WTC11 (cell line): Measurements from ENCODE around the gene LRRC7. TPM values are rescaled to one million over a fixed set of nuclear protein-coding genes. Genes with fewer than 3 reads are reported as not detected.

Experiments
- ATAC-seq: fragments of 200-7000 bp; cut with Tn5 transposase; 2 replicates; pipeline ENCODE4 v1.10.0; 2021; ENCODE audit warnings: mild to moderate bottlenecking, moderate library complexity
- CTCF ChIA-PET: fragments of 300-600 bp; sonication (Branson Sonifier 250); formaldehyde crosslinking; loops from one replicate; lab custom pipeline; 2021; ENCODE audit warnings: antibody characterized with exemption; lab: Charles Lee
- POLR2A ChIA-PET: fragments of 350-600 bp; sonication (Branson Sonifier 250); formaldehyde crosslinking; loops from one replicate; lab custom pipeline; 2021; ENCODE audit warnings: antibody characterized with exemption; lab: Charles Lee
- DNase-seq: peaks from one replicate; pipeline ENCODE4 v3.0.0; 2021; ENCODE audit warnings: low spot score
- H3K27ac Mint-ChIP-seq: 2 replicates; pipeline ENCODE4 v1.8.0; 2021; ENCODE audit warnings: mixed read lengths
- H3K27me3 Mint-ChIP-seq: 2 replicates; pipeline ENCODE4 v1.8.0; 2021; ENCODE audit warnings: low read depth, mild to moderate bottlenecking, moderate library complexity, mixed read lengths
- H3K36me3 Mint-ChIP-seq: 2 replicates; pipeline ENCODE4 v1.8.0; 2021; ENCODE audit warnings: mixed read lengths
- H3K4me1 Mint-ChIP-seq: 2 replicates; pipeline ENCODE4 v1.8.0; 2022; ENCODE audit warnings: mixed read lengths
- H3K4me3 Mint-ChIP-seq: 2 replicates; pipeline ENCODE4 v1.8.0; 2021; ENCODE audit warnings: mild to moderate bottlenecking, moderate library complexity, mixed read lengths
- H3K9me3 Mint-ChIP-seq: 2 replicates; pipeline ENCODE4 v1.8.0; 2021; ENCODE audit warnings: mixed read lengths
- ATF1 ChIP-seq: sonication (generic); formaldehyde crosslinking; IDR thresholded peaks from 2 replicates; pipeline ENCODE4 v1.8.1; 2023; ENCODE audit warnings: mild to moderate bottlenecking, moderate library complexity, missing genetic modification reagents
- CREB1 ChIP-seq: sonication (generic); formaldehyde crosslinking; IDR thresholded peaks from 2 replicates; pipeline ENCODE4 v1.8.0; 2023; ENCODE audit warnings: mild to moderate bottlenecking, missing genetic modification reagents
- EMX1 ChIP-seq: fragments of 250-450 bp; sonication (Bioruptor Pico); IDR thresholded peaks from 2 replicates; pipeline ENCODE4 v1.8.0; 2021; ENCODE audit warnings: mild to moderate bottlenecking
- FOXP1 ChIP-seq: sonication (generic); formaldehyde crosslinking; IDR thresholded peaks from 2 replicates; pipeline ENCODE4 v1.8.0; 2022; ENCODE audit warnings: missing genetic modification reagents, mild to moderate bottlenecking, moderate library complexity, borderline replicate concordance
- MXD4 ChIP-seq: fragments of 250-450 bp; sonication (Bioruptor Pico); IDR thresholded peaks from 2 replicates; pipeline ENCODE4 v1.8.0; 2021; ENCODE audit warnings: mild to moderate bottlenecking, moderate library complexity, borderline replicate concordance
- NFYB ChIP-seq: sonication (generic); formaldehyde crosslinking; conservative IDR thresholded peaks from 2 replicates; pipeline ENCODE4 v1.8.0; 2022; ENCODE audit warnings: low read depth, missing genetic modification reagents
- OVOL2 ChIP-seq: fragments of 250-450 bp; sonication (Bioruptor Pico); IDR thresholded peaks from 2 replicates; pipeline ENCODE4 v1.9.0; 2021; ENCODE audit warnings: mild to moderate bottlenecking, borderline replicate concordance
- TEAD4 ChIP-seq: sonication (generic); formaldehyde crosslinking; IDR thresholded peaks from 2 replicates; pipeline ENCODE4 v1.8.0; 2022; ENCODE audit warnings: mild to moderate bottlenecking, missing genetic modification reagents
- TP53 ChIP-seq: sonication (generic); formaldehyde crosslinking; IDR thresholded peaks from 2 replicates; pipeline ENCODE4 v1.8.1; 2023; ENCODE audit warnings: mild to moderate bottlenecking, missing genetic modification reagents
- ZNF219 ChIP-seq: sonication (generic); formaldehyde crosslinking; IDR thresholded peaks from 2 replicates; pipeline ENCODE4 v1.8.0; 2023; ENCODE audit warnings: missing genetic modification reagents, mild to moderate bottlenecking, borderline replicate concordance
- total RNA-seq: library from RNA; stranded (reverse); gene quantifications from 3 replicates; pipeline ENCODE4 v1.2.3, GENCODE V29; 2021
- TF ChIP-seq, protein P1 (sequence below): fragments of 200-600 bp; IDR thresholded peaks from 2 replicates; pipeline ENCODE4 v1.8.0; 2022; ENCODE audit warnings: antibody characterized with exemption
- TF ChIP-seq, protein P2 (sequence below): fragments of 250-450 bp; sonication (Bioruptor Pico); conservative IDR thresholded peaks from 2 replicates; pipeline ENCODE4 v1.9.0; 2021; ENCODE audit warnings: mild to moderate bottlenecking
- TF ChIP-seq, protein P3 (sequence below): fragments of 250-450 bp; sonication (Bioruptor Pico); IDR thresholded peaks from 2 replicates; pipeline ENCODE4 v2.1.2; 2022; ENCODE audit warnings: mild to moderate bottlenecking, moderate library complexity
- TF ChIP-seq, protein P4 (sequence below): sonication (generic); formaldehyde crosslinking; IDR thresholded peaks from 2 replicates; pipeline ENCODE4 v1.8.1; 2023; ENCODE audit warnings: mild to moderate bottlenecking, missing genetic modification reagents
- TF ChIP-seq, protein P5 (sequence below): sonication (generic); formaldehyde crosslinking; IDR thresholded peaks from 2 replicates; pipeline ENCODE4 v1.8.1; 2023; ENCODE audit warnings: mild to moderate bottlenecking, missing genetic modification reagents, moderate library complexity
- TF ChIP-seq, protein P6 (sequence below): sonication (generic); formaldehyde crosslinking; IDR thresholded peaks from 2 replicates; pipeline ENCODE4 v1.8.1; 2022; ENCODE audit warnings: mild to moderate bottlenecking, missing genetic modification reagents, moderate library complexity, borderline replicate concordance
- TF ChIP-seq, protein P7 (sequence below): sonication (generic); formaldehyde crosslinking; IDR thresholded peaks from 2 replicates; pipeline ENCODE4 v1.8.1; 2022; ENCODE audit warnings: low read depth, mild to moderate bottlenecking, moderate library complexity, missing genetic modification reagents, borderline replicate concordance
- TF ChIP-seq, protein P8 (sequence below): fragments of 250-450 bp; sonication (Bioruptor Pico); IDR thresholded peaks from 2 replicates; pipeline ENCODE4 v1.9.0; 2021; ENCODE audit warnings: mild to moderate bottlenecking

The LRRC7 gene
- total RNA-seq, 1 experiment from 2014 or later = not detected

DNA sequence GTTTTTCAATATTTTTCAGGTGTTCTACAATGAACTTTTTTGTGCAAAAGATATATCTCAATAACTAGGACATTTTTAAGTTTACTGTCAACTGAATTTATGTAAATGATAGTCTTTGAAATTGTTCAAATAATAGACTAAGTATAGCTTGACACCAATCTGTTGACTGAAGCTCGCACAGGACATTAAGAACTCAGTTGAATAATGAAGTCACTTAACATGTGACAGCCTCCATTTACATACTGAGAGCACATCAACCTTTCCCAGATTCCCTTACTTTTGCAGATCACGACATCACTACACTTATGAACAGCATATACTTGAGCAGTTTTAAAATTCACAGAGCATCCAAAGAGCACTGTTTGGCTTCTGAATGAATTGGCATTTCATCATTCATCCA, 268.2 kb downstream of the LRRC7 start:
- TF ChIP-seq, protein P1, sequence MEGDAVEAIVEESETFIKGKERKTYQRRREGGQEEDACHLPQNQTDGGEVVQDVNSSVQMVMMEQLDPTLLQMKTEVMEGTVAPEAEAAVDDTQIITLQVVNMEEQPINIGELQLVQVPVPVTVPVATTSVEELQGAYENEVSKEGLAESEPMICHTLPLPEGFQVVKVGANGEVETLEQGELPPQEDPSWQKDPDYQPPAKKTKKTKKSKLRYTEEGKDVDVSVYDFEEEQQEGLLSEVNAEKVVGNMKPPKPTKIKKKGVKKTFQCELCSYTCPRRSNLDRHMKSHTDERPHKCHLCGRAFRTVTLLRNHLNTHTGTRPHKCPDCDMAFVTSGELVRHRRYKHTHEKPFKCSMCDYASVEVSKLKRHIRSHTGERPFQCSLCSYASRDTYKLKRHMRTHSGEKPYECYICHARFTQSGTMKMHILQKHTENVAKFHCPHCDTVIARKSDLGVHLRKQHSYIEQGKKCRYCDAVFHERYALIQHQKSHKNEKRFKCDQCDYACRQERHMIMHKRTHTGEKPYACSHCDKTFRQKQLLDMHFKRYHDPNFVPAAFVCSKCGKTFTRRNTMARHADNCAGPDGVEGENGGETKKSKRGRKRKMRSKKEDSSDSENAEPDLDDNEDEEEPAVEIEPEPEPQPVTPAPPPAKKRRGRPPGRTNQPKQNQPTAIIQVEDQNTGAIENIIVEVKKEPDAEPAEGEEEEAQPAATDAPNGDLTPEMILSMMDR = no peak
- TF ChIP-seq, protein P2, sequence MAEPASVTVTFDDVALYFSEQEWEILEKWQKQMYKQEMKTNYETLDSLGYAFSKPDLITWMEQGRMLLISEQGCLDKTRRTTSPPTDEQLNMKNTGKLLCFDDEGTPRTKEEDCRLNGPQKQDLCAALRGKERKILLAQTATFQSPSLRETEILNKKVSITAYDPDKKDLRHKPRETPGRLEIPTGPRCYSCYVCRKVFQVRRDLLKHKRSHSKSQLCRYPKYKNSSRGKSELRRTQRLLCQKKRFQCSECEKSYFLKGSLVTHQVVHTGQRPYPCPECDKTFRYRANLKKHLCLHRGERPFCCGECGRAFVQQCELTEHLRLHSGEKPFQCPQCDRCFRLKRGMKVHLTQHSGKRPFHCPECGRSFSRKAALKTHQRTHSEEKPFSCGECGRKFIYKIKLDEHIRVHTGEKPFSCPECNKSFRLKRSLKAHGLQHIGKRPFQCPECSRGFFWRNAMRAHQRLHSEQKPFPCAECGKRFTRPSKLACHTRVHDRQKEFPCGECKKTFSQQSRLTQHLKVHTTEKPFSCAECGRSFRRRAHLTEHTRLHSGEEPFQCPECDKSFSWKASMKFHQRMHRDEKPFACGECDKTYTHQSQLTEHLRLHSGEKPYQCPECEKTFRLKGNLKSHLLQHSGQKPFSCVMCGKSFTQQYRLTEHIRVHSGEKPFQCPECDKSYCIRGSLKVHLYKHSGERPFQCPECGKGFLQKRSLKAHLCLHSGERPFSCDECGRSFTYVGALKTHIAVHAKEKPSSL (CRISPR knock-in tag) = no peak
- TF ChIP-seq, protein P3, sequence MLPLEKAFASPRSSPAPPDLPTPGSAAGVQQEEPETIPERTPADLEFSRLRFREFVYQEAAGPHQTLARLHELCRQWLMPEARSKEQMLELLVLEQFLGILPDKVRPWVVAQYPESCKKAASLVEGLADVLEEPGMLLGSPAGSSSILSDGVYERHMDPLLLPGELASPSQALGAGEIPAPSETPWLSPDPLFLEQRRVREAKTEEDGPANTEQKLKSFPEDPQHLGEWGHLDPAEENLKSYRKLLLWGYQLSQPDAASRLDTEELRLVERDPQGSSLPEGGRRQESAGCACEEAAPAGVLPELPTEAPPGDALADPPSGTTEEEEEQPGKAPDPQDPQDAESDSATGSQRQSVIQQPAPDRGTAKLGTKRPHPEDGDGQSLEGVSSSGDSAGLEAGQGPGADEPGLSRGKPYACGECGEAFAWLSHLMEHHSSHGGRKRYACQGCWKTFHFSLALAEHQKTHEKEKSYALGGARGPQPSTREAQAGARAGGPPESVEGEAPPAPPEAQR = no peak
- TF ChIP-seq NFYB (CRISPR knock-in tag) (no peak), FOXP1 (CRISPR knock-in tag) (no peak), TP53 (CRISPR knock-in tag) (no peak), ATF1 (CRISPR knock-in tag) (no peak), OVOL2 (CRISPR knock-in tag) (no peak), EMX1 (no peak)
- TF ChIP-seq, protein P4, sequence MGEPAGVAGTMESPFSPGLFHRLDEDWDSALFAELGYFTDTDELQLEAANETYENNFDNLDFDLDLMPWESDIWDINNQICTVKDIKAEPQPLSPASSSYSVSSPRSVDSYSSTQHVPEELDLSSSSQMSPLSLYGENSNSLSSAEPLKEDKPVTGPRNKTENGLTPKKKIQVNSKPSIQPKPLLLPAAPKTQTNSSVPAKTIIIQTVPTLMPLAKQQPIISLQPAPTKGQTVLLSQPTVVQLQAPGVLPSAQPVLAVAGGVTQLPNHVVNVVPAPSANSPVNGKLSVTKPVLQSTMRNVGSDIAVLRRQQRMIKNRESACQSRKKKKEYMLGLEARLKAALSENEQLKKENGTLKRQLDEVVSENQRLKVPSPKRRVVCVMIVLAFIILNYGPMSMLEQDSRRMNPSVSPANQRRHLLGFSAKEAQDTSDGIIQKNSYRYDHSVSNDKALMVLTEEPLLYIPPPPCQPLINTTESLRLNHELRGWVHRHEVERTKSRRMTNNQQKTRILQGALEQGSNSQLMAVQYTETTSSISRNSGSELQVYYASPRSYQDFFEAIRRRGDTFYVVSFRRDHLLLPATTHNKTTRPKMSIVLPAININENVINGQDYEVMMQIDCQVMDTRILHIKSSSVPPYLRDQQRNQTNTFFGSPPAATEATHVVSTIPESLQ = no peak
- Mint-ChIP-seq H3K9me3 (no peaks in the 10 kb centered on the region), H3K36me3 (no peaks in the 10 kb centered on the region), H3K4me3 (no peak overlapping the region), H3K27me3 (no peaks in the 10 kb centered on the region), H3K4me1 (no peaks in the 10 kb centered on the region), H3K27ac (no peak overlapping the region)
- CTCF ChIA-PET = no interaction called here
- POLR2A ChIA-PET = no interaction called here
- no peak for DNase-seq
- ATAC-seq = no peak

DNA sequence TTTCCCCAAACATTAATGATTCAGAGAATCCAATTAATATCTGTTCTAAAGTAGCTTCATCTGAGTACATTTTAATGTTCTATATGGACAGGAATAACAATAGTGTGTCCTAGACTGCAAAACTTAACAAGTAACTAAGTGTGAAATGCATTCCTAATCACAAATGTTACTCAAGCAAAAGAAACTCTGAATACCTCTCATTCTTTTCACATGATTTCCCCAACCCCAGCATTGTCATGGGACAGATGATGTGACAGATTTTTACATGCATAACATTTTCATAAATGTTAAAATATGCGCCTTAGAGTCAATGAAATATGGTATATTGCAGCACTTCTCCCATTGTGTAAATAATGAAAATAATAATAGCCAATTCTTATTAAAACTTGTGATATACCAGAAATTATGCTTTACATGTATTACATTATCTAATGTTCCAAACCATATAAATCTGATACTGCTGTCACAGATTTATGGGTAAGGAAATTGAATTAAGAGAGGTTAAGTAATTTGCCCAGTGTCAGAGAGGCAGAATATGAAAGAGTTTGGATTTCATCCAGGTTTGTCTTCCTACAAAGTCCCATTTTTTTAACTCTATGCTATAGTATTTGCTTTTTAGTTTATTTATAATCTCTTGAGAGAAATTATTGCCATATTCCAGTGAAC, 269.4 kb downstream of the LRRC7 start:
- H3K4me3 Mint-ChIP-seq = no peak overlapping the region
- ATAC-seq (no peak), DNase-seq (no peak)
- H3K27me3 Mint-ChIP-seq = no peaks in the 10 kb centered on the region
- no peaks in the 10 kb centered on the region for H3K9me3 Mint-ChIP-seq
- H3K27ac Mint-ChIP-seq = no peak overlapping the region
- no peaks in the 10 kb centered on the region for H3K36me3 Mint-ChIP-seq
- ChIA-PET POLR2A (no interaction called here), CTCF (no interaction called here)
- no peaks in the 10 kb centered on the region for H3K4me1 Mint-ChIP-seq
- TF ChIP-seq CREB1 = no peak
- TF ChIP-seq ZNF219 (CRISPR knock-in tag) = no peak
- TF ChIP-seq, protein P5, sequence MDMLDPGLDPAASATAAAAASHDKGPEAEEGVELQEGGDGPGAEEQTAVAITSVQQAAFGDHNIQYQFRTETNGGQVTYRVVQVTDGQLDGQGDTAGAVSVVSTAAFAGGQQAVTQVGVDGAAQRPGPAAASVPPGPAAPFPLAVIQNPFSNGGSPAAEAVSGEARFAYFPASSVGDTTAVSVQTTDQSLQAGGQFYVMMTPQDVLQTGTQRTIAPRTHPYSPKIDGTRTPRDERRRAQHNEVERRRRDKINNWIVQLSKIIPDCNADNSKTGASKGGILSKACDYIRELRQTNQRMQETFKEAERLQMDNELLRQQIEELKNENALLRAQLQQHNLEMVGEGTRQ (CRISPR knock-in tag) = no peak
- TF ChIP-seq, protein P1 = no peak
- TF ChIP-seq, protein P6, sequence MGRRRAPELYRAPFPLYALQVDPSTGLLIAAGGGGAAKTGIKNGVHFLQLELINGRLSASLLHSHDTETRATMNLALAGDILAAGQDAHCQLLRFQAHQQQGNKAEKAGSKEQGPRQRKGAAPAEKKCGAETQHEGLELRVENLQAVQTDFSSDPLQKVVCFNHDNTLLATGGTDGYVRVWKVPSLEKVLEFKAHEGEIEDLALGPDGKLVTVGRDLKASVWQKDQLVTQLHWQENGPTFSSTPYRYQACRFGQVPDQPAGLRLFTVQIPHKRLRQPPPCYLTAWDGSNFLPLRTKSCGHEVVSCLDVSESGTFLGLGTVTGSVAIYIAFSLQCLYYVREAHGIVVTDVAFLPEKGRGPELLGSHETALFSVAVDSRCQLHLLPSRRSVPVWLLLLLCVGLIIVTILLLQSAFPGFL (CRISPR knock-in tag) = no peak
- TF ChIP-seq, protein P7, sequence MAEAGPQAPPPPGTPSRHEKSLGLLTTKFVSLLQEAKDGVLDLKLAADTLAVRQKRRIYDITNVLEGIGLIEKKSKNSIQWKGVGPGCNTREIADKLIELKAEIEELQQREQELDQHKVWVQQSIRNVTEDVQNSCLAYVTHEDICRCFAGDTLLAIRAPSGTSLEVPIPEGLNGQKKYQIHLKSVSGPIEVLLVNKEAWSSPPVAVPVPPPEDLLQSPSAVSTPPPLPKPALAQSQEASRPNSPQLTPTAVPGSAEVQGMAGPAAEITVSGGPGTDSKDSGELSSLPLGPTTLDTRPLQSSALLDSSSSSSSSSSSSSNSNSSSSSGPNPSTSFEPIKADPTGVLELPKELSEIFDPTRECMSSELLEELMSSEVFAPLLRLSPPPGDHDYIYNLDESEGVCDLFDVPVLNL (CRISPR knock-in tag) = no peak
- TF ChIP-seq, protein P8, sequence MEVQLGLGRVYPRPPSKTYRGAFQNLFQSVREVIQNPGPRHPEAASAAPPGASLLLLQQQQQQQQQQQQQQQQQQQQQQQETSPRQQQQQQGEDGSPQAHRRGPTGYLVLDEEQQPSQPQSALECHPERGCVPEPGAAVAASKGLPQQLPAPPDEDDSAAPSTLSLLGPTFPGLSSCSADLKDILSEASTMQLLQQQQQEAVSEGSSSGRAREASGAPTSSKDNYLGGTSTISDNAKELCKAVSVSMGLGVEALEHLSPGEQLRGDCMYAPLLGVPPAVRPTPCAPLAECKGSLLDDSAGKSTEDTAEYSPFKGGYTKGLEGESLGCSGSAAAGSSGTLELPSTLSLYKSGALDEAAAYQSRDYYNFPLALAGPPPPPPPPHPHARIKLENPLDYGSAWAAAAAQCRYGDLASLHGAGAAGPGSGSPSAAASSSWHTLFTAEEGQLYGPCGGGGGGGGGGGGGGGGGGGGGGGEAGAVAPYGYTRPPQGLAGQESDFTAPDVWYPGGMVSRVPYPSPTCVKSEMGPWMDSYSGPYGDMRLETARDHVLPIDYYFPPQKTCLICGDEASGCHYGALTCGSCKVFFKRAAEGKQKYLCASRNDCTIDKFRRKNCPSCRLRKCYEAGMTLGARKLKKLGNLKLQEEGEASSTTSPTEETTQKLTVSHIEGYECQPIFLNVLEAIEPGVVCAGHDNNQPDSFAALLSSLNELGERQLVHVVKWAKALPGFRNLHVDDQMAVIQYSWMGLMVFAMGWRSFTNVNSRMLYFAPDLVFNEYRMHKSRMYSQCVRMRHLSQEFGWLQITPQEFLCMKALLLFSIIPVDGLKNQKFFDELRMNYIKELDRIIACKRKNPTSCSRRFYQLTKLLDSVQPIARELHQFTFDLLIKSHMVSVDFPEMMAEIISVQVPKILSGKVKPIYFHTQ (CRISPR knock-in tag) = no peak
- no peak for TF ChIP-seq TEAD4 (CRISPR knock-in tag)
- TF ChIP-seq MXD4 (CRISPR knock-in tag) = no peak
- TF ChIP-seq TP53 (CRISPR knock-in tag) = no peak
